Measurements from ENCODE around the gene PALLD. TPM values are rescaled to one million over a fixed set of nuclear protein-coding genes. Genes with fewer than 3 reads are reported as not detected.
A peak's percentile ranks its signal among the peaks of the same experiment; 100 is the strongest.

The PALLD gene
- total and polyA plus RNA-seq, 2 experiments from 2014 or later = 157 to 178 TPM

DNA sequence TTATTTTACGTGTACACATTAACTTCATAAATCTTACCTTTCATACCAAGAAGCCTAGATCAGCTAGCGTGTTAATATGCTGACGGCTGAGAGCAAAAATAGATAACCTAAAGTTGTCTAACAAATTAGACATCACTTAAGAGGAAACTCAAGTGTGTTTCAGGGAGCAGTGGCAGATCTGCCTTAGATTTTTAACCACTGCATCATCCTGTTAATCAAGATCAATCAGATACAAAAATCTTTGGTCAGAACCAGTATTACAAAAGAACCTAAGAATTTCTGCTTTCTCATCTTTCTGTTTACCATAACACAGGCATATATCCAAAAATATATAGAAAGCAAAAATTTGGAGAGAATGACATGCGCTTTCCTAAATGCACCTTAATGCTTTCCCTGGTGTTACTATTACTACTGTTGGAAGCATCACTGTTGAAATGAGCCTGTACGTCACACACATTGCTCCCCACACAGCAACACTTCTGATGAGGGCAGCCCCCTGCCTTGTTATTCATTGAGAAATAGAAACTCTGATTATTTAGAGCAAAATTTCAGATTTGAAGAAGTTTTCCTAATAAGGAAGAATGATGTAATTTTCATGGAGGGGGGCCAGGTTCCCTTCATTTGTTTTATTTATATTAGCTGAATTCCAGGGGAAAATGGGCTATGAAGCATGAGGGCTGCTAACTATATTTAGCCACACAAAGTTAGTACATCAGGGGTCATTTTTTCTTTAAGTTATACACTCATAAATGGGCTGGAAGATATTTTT is 360.9 kb downstream of the PALLD start:
- TF ChIP-seq, protein P1, sequence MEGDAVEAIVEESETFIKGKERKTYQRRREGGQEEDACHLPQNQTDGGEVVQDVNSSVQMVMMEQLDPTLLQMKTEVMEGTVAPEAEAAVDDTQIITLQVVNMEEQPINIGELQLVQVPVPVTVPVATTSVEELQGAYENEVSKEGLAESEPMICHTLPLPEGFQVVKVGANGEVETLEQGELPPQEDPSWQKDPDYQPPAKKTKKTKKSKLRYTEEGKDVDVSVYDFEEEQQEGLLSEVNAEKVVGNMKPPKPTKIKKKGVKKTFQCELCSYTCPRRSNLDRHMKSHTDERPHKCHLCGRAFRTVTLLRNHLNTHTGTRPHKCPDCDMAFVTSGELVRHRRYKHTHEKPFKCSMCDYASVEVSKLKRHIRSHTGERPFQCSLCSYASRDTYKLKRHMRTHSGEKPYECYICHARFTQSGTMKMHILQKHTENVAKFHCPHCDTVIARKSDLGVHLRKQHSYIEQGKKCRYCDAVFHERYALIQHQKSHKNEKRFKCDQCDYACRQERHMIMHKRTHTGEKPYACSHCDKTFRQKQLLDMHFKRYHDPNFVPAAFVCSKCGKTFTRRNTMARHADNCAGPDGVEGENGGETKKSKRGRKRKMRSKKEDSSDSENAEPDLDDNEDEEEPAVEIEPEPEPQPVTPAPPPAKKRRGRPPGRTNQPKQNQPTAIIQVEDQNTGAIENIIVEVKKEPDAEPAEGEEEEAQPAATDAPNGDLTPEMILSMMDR (IDR thresholded peaks at IDR 0.05; ENCODE audit: low read depth, low read length) = no peak
- DNase-seq (ENCODE audit: low read depth in 1 of 2, low spot score in 1 of 2) = peak in 1 of 2 donors; percentile 77
- peaks cover 10% of the 10 kb centered on the region for H3K4me1 ChIP-seq (ENCODE audit: low read depth)
- H3K9me3 ChIP-seq (ENCODE audit: low read depth) = no peaks in the 10 kb centered on the region
- no peak overlapping the region for H3K4me3 ChIP-seq
- H3K27me3 ChIP-seq = no peaks in the 10 kb centered on the region
- no peaks in the 10 kb centered on the region for H3K36me3 ChIP-seq
- H3K27ac ChIP-seq = no peak overlapping the region

DNA sequence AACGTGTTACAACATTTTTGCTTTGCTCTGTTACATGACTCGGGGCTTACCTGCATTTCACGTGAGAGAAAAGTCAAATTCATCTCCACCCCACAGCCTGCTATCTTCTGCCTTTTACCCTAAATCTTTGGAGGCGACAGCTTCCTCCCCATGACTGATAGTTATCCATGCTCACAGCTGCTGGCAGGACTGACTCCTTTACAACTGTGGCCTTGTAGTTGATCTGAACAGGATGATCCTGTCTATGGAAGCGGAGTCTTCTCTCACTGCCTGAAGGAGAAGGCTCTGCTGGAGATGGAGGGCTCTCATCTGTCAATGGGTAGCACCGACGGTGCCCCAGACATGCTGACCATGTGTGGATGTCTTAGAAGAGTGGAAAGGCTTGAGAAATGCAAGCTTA is 362.2 kb downstream of the PALLD start:
- no peaks in the 10 kb centered on the region for H3K36me3 ChIP-seq
- TF ChIP-seq, protein P1 (IDR thresholded peaks at IDR 0.05; ENCODE audit: low read depth, low read length) = no peak
- H3K9me3 ChIP-seq (ENCODE audit: low read depth) = no peaks in the 10 kb centered on the region
- H3K4me3 ChIP-seq = no peak overlapping the region
- DNase-seq (ENCODE audit: low read depth in 1 of 2, low spot score in 1 of 2) = no peak
- no peak overlapping the region for H3K27ac ChIP-seq
- H3K27me3 ChIP-seq = no peaks in the 10 kb centered on the region
- peaks cover 8% of the 10 kb centered on the region for H3K4me1 ChIP-seq (ENCODE audit: low read depth)

DNA sequence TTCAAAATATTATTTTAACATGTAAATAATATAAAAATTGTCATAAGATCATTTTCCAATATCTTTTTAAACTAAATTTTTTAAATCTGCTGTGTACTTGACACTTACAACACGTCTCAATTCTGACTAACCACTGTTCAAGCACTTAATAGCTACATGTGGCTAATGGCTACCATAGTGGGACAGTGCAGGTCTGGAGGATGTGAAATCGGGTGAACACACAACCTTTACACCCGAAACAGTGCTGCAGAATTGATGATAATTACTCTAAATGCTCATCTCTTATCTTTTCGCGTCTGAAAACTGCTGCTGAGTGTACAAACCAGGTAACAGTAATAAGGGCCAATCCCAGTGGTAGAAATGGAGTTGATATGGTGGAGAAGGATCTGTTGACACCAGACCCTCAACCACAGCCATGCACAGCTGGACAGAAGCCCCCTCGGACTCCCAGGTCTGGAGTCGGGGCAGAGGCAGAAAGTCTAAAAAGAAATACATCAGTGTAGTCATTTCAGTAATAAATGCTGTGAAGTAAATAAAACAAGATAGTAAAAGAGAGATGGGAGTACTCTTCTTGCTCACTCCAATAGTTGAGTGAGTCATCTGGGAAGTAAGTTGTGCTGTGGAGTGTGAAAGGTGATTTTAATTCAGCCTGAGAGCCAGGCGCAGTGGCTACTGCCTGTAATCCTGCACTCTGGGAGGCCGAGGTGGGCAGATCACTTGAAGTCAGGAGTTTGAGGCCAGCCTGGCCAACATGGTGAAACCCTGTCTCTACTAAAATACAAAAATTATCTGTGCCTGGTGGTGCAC is 363.2 kb downstream of the PALLD start:
- Histone ChIP-seq H3K9me3 (ENCODE audit: low read depth) (no peaks in the 10 kb centered on the region), H3K36me3 (no peaks in the 10 kb centered on the region), H3K4me1 (ENCODE audit: low read depth) (no peaks in the 10 kb centered on the region), H3K27me3 (no peaks in the 10 kb centered on the region), H3K4me3 (no peak overlapping the region), H3K27ac (peak overlapping the region; percentile 8)
- DNase-seq (ENCODE audit: low read depth in 1 of 2, low spot score in 1 of 2) = no peak
- TF ChIP-seq, protein P1 (IDR thresholded peaks at IDR 0.05; ENCODE audit: low read depth, low read length) = no peak

DNA sequence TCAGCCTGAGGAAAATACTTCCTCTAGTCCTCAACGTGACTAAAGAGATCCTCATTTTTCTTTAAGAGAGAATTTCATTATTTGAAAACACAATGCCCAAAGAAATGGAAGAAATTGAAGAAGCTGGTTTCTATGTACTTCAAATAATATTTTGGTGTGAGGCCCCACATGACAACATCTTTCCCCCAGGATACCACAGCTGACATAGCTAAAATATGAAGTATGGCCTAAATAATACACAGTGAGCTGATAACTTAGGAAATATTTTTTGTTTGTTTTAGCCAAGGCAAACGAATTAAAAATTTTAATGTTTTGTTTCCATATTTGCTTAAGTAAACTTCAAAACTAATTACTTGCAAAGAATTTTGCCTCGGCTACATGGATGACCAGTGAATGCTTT is 364.0 kb downstream of the PALLD start:
- H3K9me3 ChIP-seq (ENCODE audit: low read depth) = no peaks in the 10 kb centered on the region
- TF ChIP-seq, protein P1 (IDR thresholded peaks at IDR 0.05; ENCODE audit: low read depth, low read length) = no peak
- no peaks in the 10 kb centered on the region for H3K36me3 ChIP-seq
- no peaks in the 10 kb centered on the region for H3K4me1 ChIP-seq (ENCODE audit: low read depth)
- H3K27me3 ChIP-seq = no peaks in the 10 kb centered on the region
- DNase-seq (ENCODE audit: low read depth in 1 of 2, low spot score in 1 of 2) = no peak
- peak overlapping the region; percentile 8 for H3K27ac ChIP-seq
- no peak overlapping the region for H3K4me3 ChIP-seq

DNA sequence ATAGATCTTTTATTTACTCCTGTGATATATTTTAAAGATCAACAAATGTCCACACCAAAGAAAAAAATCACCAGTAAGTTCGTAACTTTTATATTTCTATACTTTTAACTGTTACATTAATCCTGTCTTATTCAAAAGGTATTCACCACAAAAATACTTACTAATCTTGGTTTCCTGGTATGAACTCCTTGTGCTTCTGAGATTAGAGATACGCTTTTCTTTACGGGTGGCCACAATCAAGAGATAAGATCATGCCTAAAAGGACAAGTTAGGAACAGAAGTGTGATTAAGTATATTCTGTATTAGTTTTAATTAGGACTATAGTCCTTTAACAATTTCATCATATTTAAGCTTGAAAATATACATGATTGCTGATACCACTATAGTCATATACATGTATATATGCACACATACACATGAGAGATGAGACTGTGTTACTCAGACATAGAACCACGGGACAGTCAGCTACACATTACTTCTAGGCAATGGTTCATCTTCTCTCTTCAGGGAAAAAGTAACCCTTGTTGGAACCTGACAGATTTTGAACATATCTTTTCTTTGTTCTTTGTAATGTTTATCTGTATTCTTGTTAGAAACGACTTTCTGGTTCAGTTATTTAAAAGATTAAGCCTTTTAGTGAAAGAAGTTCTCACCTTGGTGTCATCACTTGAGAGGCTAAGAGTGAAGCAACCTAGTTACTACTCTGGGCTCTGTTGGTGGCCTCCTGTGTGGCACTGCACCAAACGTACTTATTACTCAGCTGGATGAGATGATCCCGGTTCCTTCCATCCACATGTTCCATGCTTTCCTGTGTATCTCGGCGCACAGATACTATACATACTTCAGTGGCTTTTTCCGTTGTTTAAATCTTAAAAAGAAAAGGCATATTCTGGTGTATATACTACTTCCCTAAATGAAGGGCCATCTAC is 367.1 kb downstream of the PALLD start:
- H3K27ac ChIP-seq = no peak overlapping the region
- TF ChIP-seq, protein P1 (IDR thresholded peaks at IDR 0.05; ENCODE audit: low read depth, low read length) = no peak
- H3K4me3 ChIP-seq = no peak overlapping the region
- no peaks in the 10 kb centered on the region for H3K9me3 ChIP-seq (ENCODE audit: low read depth)
- H3K27me3 ChIP-seq = no peaks in the 10 kb centered on the region
- H3K4me1 ChIP-seq (ENCODE audit: low read depth) = peaks cover 7% of the 10 kb centered on the region
- no peaks in the 10 kb centered on the region for H3K36me3 ChIP-seq
- no peak for DNase-seq (ENCODE audit: low read depth in 1 of 2, low spot score in 1 of 2)

Measured in cardiac muscle cell (in vitro differentiated cells and primary cell).